DMS 273 (cell line): ENCODE measurements around the gene MINDY3.

Source experiments
- DNase-seq: peaks from one replicate; lab custom pipeline; 2025; ENCODE audit not compliant: unreplicated experiment; lab: John Stamatoyannopoulos, UW

The MINDY3 gene

DNA sequence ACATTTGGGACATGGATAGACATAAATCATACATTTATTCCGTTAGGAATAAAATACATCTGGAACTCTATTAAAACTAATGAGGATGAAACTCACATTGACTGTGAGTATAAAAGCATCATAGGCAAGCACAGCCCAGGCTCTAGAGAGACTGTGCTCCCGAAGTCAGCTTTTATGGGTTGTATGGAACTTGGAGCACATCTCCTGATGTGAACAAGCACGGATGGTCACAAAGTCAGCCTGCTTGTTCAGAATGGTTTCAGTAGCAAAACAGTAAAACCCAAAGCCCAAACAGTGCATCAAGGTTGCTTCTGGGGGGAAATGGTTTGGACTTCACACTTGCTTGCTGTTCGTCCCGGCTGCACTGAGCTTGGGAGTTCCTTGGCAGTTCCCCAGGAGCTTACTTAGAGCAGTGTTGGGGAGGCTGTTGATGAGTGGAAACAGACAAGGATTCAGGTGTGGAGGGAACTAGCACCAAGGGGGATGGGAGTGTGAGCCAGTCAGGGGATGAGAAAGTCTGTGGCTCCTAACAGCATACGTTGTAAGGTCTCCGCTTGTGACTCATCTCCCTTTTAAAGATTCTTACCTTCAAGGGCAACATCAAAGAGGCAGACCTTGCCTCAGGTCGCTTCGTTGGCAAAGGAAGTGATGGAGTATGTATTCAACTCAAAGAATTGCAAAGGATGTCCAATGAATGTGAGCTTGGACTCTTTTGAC is 120.9 kb downstream of the MINDY3 start:
- DNase-seq = no peak

- peak; percentile 19 for DNase-seq
Observed at GRCh38 chr10:15738270-15738925, 121.9 kb downstream of the MINDY3 start.

DNA sequence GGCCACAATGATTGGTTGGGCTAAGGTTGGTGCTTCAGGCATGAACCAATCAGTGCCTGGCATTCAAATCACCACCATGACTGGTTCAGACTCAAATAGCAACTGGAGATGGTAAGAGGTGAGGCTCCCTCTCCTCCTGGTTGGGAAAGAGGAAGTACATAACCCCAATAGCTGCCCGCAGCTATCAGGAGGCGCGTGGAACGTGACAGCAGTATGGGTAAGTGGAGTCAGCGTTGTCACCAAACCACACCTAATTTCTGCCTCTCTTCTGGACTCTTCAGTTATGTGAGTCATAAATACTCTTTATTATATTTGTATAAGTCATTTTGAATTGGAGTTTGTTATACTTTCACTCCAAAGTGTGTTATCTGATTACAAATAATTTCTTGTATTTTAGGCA is 122.7 kb downstream of the MINDY3 start:
- DNase-seq = no peak

DNA sequence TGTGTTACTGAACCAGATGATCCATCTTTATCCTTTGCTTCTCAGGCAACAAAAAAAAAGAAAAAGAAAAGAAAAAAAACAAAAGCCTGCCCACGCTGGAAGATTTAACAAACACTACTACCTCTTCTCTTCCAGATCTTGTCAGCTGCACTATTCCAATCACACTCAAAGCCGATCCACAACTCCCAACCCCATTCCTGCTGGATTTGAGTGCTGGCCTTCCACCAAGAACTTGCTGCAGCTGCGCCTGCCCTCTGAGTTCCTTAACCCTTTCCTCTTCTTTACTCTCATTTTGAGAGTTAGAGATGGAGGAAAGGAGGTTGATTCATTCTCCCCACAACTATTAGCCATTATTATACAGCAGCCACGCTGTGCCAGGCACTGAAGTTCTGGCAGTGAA is 124.5 kb downstream of the MINDY3 start:
- peak; percentile 9 for DNase-seq

DNA sequence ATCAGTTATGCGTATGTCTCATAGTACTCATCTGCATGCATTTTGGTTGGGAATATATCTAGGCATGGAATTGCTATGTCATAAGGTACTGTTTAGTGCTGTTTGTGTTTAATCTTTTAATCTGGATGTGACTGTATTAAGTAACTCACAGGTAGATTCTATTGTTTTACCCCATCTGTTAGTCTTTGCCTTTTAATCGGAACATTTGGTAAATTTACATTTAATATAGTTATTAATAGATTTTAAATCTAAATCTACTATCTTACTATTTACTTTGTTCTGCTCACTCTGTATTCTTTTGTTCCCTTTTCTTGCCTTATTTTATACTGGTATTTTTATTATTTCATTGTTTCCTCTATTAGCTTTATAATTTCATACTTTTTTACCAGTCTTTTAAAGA is 130.0 kb downstream of the MINDY3 start:
- DNase-seq = no peak

- DNase-seq = no peak
Observed at GRCh38 chr10:15729890-15730289, 130.4 kb downstream of the MINDY3 start.
